ENCODE data around the gene EIF2D. TPM values are rescaled to one million over a fixed set of nuclear protein-coding genes. Genes with fewer than 3 reads are reported as not detected.
"Not testable (repeated sequence)": the region's sequence is repeated elsewhere in the genome, so short reads cannot be mapped to it uniquely, and the experiment has no call there.

Gene EIF2D
- total RNA-seq, 4 donors from 2014 or later, result 40.3 to 50.0 (median 47.9) TPM

GRCh38 chr1:206582971-206583706 lies 29.1 kb downstream of the EIF2D start:
- no peak for TF ChIP-seq POLR2AphosphoS5 (IDR thresholded peaks at IDR 0.05)
- no peak for TF ChIP-seq CTCF (IDR thresholded peaks at IDR 0.05)
- TF ChIP-seq POLR2A (IDR thresholded peaks at IDR 0.05; ENCODE audit: low read depth), result no peak
- no peak for TF ChIP-seq EP300 (IDR thresholded peaks at IDR 0.05)
- H3K36me3 ChIP-seq, result peaks cover 0 to 60% (median 38%) of the 10 kb centered on the region in 4 donors
- no peak overlapping the region for H3K4me3 ChIP-seq
- no peak overlapping the region for H3K27ac ChIP-seq (replicated peaks in 1 of 4)
- H3K27me3 ChIP-seq, result no peaks in the 10 kb centered on the region
- no peaks in the 10 kb centered on the region for H3K9me3 ChIP-seq
- no peak for DNase-seq (ENCODE audit: extremely low spot score)
- 78% methylated on average over 18 of the region's 18 CpGs for WGBS
- H3K4me1 ChIP-seq, result peaks cover 0 to 32% (median 22%) of the 10 kb centered on the region in 4 donors
- intact Hi-C loops (cut with DNase I), result loop anchor here (1.0 kb wide), 2 partner anchors 38 to 93 kb away; no protein-coding TSS in a partner anchor

- intact Hi-C loops (cut with DNase I), result no loop called here
- Histone ChIP-seq H3K4me3 (no peak overlapping the region), H3K36me3 (peaks cover 0 to 54% (median 32%) of the 10 kb centered on the region in 4 donors), H3K27ac (replicated peaks in 1 of 4) (no peak overlapping the region), H3K9me3 (no peaks in the 10 kb centered on the region), H3K4me1 (peaks cover 0 to 26% (median 17%) of the 10 kb centered on the region in 4 donors), H3K27me3 (no peaks in the 10 kb centered on the region)
- no peak for TF ChIP-seq CTCF (IDR thresholded peaks at IDR 0.05)
- no peak for TF ChIP-seq POLR2AphosphoS5 (IDR thresholded peaks at IDR 0.05)
- no peak for TF ChIP-seq POLR2A (IDR thresholded peaks at IDR 0.05; ENCODE audit: low read depth)
- no peak for TF ChIP-seq EP300 (IDR thresholded peaks at IDR 0.05)
- DNase-seq (ENCODE audit: extremely low spot score), result no peak
- WGBS, result 92% methylated on average over 5 of the region's 5 CpGs
These were observed 29.7 kb downstream of the EIF2D start for GRCh38 chr1:206582537-206582936.

DNA sequence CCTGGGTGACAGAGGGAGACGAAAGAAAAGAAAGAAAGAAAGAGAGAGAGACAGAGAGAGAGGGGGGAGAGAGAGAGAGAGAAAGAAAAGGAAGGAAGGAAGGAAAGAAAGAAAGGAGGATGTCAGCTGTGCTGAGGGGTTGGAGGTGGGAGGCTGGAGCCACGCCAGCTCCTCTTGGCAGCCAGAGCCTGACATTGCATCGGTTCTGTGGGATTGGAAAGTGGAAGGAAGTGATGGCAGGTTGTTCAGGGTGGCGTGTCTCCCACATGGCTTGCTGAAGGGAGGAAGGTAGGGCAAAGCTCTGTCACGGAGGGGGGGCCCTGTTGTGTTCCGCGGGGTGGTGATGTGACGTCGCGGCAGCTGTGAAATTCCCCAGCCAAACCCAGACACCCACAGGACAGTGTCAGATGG lies 30.7 kb downstream of the EIF2D start:
- H3K27ac ChIP-seq (replicated peaks in 1 of 4), result no peak overlapping the region
- no peaks in the 10 kb centered on the region for H3K27me3 ChIP-seq
- peaks cover 0 to 44% (median 23%) of the 10 kb centered on the region in 4 donors for H3K36me3 ChIP-seq
- TF ChIP-seq CTCF (IDR thresholded peaks at IDR 0.05) (no peak), POLR2AphosphoS5 (IDR thresholded peaks at IDR 0.05) (no peak), EP300 (IDR thresholded peaks at IDR 0.05) (no peak), POLR2A (IDR thresholded peaks at IDR 0.05; ENCODE audit: low read depth) (no peak)
- H3K4me1 ChIP-seq, result peaks cover 0 to 18% (median 16%) of the 10 kb centered on the region in 4 donors
- DNase-seq (ENCODE audit: extremely low spot score), result no peak
- intact Hi-C loops (cut with DNase I), result no loop called here
- 70% methylated on average over 10 of the region's 10 CpGs for WGBS
- H3K4me3 ChIP-seq, result no peak overlapping the region
- H3K9me3 ChIP-seq, result no peaks in the 10 kb centered on the region

GRCh38 chr1:206581114-206581497 lies 31.2 kb downstream of the EIF2D start:
- H3K27me3 ChIP-seq; H3K27ac ChIP-seq (replicated peaks in 1 of 4); DNase-seq (ENCODE audit: extremely low spot score); H3K4me3 ChIP-seq; H3K9me3 ChIP-seq; intact Hi-C loops (cut with DNase I): not testable (repeated sequence)
- 99% methylated on average over 7 of the region's 7 CpGs for WGBS
- Histone ChIP-seq H3K36me3 (peaks cover 0 to 40% (median 18%) of the 10 kb centered on the region in 4 donors), H3K4me1 (peaks cover 0 to 22% (median 21%) of the 10 kb centered on the region in 4 donors)

- intact Hi-C loops (cut with DNase I), result no loop called here
- peaks cover 0 to 34% (median 13%) of the 10 kb centered on the region in 4 donors for H3K36me3 ChIP-seq
- TF ChIP-seq CTCF (IDR thresholded peaks at IDR 0.05) (no peak), EP300 (IDR thresholded peaks at IDR 0.05) (no peak), POLR2AphosphoS5 (IDR thresholded peaks at IDR 0.05) (no peak)
- no peak overlapping the region for H3K4me3 ChIP-seq
- H3K27me3 ChIP-seq, result no peaks in the 10 kb centered on the region
- WGBS, result 92% methylated on average over 7 of the region's 8 CpGs
- no peak for DNase-seq (ENCODE audit: extremely low spot score)
- no peaks in the 10 kb centered on the region for H3K9me3 ChIP-seq
- peaks cover 4 to 28% (median 25%) of the 10 kb centered on the region in 4 donors for H3K4me1 ChIP-seq
- H3K27ac ChIP-seq (replicated peaks in 1 of 4), result peak overlapping the region in 2 of 4 donors; percentile 32 to 50
These were observed 31.7 kb downstream of the EIF2D start for GRCh38 chr1:206580438-206581113.
